Fibroblast of villous mesenchyme (primary cell): Measurements from ENCODE around the gene LRIG1. TPM values are rescaled to one million over a fixed set of nuclear protein-coding genes. Genes with fewer than 3 reads are reported as not detected.

ENCODE experiments used
- DNase-seq: peaks from one replicate; pipeline ENCODE4 v3.0.0-alpha.2; 2010; ENCODE audit warnings: low read depth
- H3K4me3 ChIP-seq: 2 replicates; pipeline ENCODE4 v1.5.1; 2011; ENCODE audit warnings: low read depth, mild to moderate bottlenecking, low read length
- total RNA-seq: library from RNA; depleted of rRNA; stranded (reverse); fragments of >200 nt; gene quantifications from 2 replicates; pipeline ENCODE4 v1.2.3, GENCODE V29; 2012
- TF ChIP-seq, protein P1 (sequence below): IDR thresholded peaks from 2 replicates; pipeline ENCODE4 v1.5.1; 2012; ENCODE audit warnings: low read depth, mild to moderate bottlenecking, low read length; ENCODE audit not compliant: insufficient read depth

LRIG1 gene
- total RNA-seq, 1 donor, result 10.4 TPM

DNA sequence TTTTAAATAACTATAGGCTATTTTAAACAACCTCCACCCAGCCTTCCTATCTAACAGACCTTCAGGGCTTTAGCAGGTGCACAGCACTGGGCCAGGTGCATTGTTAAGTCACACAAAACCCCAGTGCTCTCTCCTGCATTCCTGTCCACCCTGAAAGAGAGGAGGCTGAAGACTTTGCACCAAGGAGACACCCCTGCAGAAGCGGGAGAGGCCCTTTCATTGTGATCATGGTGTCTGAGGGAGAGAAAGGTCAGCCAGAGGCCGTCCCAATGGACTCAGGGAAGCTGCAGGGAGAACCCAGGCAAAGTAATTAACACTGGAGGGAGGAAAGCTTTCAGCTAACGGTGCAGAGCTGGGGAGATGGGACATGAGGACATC lies 5.2 kb downstream of the LRIG1 start:
- H3K4me3 ChIP-seq, result no peak overlapping the region
- no peak for DNase-seq
- TF ChIP-seq, protein P1, sequence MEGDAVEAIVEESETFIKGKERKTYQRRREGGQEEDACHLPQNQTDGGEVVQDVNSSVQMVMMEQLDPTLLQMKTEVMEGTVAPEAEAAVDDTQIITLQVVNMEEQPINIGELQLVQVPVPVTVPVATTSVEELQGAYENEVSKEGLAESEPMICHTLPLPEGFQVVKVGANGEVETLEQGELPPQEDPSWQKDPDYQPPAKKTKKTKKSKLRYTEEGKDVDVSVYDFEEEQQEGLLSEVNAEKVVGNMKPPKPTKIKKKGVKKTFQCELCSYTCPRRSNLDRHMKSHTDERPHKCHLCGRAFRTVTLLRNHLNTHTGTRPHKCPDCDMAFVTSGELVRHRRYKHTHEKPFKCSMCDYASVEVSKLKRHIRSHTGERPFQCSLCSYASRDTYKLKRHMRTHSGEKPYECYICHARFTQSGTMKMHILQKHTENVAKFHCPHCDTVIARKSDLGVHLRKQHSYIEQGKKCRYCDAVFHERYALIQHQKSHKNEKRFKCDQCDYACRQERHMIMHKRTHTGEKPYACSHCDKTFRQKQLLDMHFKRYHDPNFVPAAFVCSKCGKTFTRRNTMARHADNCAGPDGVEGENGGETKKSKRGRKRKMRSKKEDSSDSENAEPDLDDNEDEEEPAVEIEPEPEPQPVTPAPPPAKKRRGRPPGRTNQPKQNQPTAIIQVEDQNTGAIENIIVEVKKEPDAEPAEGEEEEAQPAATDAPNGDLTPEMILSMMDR, result no peak

- no peak overlapping the region for H3K4me3 ChIP-seq
- TF ChIP-seq, protein P1, result no peak
- DNase-seq, result no peak
These were observed 5.7 kb downstream of the LRIG1 start for GRCh38 chr3:66494959-66495667.

DNA sequence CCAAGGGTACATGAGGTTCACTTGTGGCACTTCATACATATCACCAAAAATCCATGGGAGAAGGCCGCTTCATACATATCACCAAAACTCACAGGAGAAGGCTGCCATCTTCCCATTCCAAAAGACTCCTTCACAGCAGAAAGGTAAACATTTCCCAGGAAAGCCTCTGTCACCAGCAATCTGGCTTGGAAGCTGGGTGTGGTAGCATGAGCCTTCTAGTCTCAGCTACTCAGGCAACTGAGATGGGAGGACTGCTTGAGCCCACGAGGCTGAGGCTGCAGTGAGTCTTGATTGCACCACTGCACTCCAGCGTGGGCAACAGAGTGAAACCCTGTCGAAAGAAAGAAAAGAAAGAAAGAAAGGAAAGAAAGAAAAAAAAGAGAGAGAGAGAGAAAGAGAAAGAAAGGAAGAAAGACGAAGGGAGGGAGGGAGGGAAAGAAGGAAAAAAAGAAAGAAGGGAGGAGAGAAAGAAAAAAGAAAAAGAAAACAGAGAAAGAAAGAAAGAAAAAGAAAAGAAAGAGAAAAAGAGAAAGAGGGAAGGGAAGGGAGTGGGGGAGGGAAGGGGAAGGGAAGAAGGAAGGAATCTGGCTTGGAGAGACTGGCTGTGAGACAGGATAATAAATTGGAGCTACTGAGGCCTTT lies 7.2 kb downstream of the LRIG1 start:
- no peak overlapping the region for H3K4me3 ChIP-seq
- TF ChIP-seq, protein P1, result no peak

DNA sequence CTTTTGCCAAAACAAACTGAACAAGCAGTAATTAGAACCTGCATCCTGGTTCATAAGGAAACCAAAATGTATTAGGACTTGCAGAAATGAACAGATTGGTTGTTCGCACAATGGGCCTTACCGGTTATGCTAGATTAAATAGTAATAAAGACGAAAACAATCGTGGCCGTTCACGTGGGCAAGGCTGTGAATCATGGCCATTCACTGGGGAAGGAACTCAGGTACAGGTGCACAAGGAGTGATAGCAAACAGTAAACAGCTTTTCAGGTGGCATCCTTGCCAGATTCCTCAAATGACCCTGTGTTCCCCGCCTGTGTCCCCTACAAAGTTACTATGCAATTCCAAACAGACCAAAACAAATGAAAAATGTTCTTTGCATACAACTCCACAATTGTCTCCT lies 8.2 kb downstream of the LRIG1 start:
- TF ChIP-seq, protein P1, result no peak
- H3K4me3 ChIP-seq, result no peak overlapping the region
- DNase-seq, result no peak

More for the DNA sequence above, 7.2 kb downstream of the LRIG1 start:
- no peak for DNase-seq

- TF ChIP-seq, protein P1, result no peak
- H3K4me3 ChIP-seq, result no peak overlapping the region
- DNase-seq, result no peak
These were observed 8.8 kb downstream of the LRIG1 start for GRCh38 chr3:66492071-66492470.

GRCh38 chr3:66490984-66491383 lies 9.8 kb downstream of the LRIG1 start:
- no peak overlapping the region for H3K4me3 ChIP-seq
- TF ChIP-seq, protein P1, result no peak
- peak; percentile 66 for DNase-seq
